ENCODE data around the gene AGK.

AGK gene

DNA sequence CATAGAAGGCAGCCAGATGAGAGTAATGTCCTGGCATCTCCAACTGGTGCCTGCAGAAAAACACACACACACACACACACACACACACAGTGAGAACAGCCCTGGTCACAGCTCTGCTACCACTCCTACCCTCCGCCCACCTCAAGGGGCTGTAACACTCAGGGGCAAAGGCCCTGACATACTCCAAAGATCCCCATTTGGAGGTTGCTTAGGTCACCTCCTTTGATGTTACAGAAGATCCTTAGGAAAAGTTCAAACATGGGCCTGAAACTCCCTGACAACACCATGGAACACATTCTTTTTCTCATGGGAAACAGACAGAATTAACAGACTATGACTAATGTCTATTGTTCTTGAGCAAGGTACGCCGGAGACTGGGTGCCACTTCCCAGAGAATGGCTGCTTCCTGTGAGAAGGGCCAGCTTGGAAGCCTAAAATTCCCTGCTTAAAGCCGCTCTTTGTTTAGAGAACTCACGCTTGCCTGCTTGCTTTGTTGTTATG is 123.0 kb downstream of the AGK start:
- peak; percentile 22; the same call in 1 of the 3 replicates for ATAC-seq
- no peak for TF ChIP-seq ZNF70 (CRISPR knock-in tag; IDR thresholded peaks at IDR 0.05)
- TF ChIP-seq, protein P1, sequence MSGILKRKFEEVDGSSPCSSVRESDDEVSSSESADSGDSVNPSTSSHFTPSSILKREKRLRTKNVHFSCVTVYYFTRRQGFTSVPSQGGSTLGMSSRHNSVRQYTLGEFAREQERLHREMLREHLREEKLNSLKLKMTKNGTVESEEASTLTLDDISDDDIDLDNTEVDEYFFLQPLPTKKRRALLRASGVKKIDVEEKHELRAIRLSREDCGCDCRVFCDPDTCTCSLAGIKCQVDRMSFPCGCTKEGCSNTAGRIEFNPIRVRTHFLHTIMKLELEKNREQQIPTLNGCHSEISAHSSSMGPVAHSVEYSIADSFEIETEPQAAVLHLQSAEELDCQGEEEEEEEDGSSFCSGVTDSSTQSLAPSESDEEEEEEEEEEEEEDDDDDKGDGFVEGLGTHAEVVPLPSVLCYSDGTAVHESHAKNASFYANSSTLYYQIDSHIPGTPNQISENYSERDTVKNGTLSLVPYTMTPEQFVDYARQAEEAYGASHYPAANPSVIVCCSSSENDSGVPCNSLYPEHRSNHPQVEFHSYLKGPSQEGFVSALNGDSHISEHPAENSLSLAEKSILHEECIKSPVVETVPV (CRISPR knock-in tag; IDR thresholded peaks at IDR 0.05) = no peak
- TF ChIP-seq RARB (CRISPR knock-in tag; IDR thresholded peaks at IDR 0.05) = no peak
- TF ChIP-seq TOX (CRISPR knock-in tag; IDR thresholded peaks at IDR 0.05; ENCODE audit: borderline replicate concordance) = no peak
- no peak for TF ChIP-seq SNAI2 (CRISPR knock-in tag; IDR thresholded peaks at IDR 0.05)
- TF ChIP-seq PPARA (CRISPR knock-in tag; IDR thresholded peaks at IDR 0.05; ENCODE audit: borderline replicate concordance) = no peak
- TF ChIP-seq TCF4 (CRISPR knock-in tag; IDR thresholded peaks at IDR 0.05; ENCODE audit: borderline replicate concordance) = no peak
- TF ChIP-seq ZFP3 (CRISPR knock-in tag; IDR thresholded peaks at IDR 0.05) = no peak
- no peak for TF ChIP-seq OSR1 (CRISPR knock-in tag; IDR thresholded peaks at IDR 0.05)
- no peak for TF ChIP-seq ESRRG (CRISPR knock-in tag; IDR thresholded peaks at IDR 0.05)

DNA sequence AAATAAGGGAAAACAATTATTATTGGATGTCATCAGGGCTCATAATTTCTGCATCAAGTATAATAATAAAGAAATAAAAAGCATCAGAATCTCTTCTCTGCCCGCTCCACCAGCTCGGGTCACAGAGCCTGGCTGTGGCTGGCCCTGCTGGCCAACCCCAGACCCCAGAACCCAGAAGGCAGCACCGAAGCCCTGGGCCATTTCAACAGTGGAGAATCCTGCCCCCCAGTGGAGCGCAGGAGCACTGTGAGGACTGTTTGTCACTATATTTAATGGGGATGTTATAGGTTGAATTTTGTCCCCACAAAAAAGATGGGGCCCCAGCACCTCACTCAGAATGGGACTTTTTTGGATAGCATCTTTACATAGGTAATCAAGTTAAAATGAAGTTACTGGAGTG is 123.5 kb downstream of the AGK start:
- no peak for TF ChIP-seq ESRRG (CRISPR knock-in tag; IDR thresholded peaks at IDR 0.05)
- TF ChIP-seq, protein P2, sequence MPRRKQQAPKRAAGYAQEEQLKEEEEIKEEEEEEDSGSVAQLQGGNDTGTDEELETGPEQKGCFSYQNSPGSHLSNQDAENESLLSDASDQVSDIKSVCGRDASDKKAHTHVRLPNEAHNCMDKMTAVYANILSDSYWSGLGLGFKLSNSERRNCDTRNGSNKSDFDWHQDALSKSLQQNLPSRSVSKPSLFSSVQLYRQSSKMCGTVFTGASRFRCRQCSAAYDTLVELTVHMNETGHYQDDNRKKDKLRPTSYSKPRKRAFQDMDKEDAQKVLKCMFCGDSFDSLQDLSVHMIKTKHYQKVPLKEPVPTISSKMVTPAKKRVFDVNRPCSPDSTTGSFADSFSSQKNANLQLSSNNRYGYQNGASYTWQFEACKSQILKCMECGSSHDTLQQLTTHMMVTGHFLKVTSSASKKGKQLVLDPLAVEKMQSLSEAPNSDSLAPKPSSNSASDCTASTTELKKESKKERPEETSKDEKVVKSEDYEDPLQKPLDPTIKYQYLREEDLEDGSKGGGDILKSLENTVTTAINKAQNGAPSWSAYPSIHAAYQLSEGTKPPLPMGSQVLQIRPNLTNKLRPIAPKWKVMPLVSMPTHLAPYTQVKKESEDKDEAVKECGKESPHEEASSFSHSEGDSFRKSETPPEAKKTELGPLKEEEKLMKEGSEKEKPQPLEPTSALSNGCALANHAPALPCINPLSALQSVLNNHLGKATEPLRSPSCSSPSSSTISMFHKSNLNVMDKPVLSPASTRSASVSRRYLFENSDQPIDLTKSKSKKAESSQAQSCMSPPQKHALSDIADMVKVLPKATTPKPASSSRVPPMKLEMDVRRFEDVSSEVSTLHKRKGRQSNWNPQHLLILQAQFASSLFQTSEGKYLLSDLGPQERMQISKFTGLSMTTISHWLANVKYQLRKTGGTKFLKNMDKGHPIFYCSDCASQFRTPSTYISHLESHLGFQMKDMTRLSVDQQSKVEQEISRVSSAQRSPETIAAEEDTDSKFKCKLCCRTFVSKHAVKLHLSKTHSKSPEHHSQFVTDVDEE (CRISPR knock-in tag; IDR thresholded peaks at IDR 0.05) = no peak
- TF ChIP-seq, protein P3, sequence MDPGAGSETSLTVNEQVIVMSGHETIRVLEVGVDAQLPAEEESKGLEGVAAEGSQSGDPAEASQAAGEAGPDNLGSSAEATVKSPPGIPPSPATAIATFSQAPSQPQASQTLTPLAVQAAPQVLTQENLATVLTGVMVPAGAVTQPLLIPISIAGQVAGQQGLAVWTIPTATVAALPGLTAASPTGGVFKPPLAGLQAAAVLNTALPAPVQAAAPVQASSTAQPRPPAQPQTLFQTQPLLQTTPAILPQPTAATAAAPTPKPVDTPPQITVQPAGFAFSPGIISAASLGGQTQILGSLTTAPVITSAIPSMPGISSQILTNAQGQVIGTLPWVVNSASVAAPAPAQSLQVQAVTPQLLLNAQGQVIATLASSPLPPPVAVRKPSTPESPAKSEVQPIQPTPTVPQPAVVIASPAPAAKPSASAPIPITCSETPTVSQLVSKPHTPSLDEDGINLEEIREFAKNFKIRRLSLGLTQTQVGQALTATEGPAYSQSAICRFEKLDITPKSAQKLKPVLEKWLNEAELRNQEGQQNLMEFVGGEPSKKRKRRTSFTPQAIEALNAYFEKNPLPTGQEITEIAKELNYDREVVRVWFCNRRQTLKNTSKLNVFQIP (CRISPR knock-in tag; IDR thresholded peaks at IDR 0.05; ENCODE audit: borderline replicate concordance, low read depth) = no peak
- TF ChIP-seq ISL1 (CRISPR knock-in tag; IDR thresholded peaks at IDR 0.05) = no peak
- TF ChIP-seq SNAI2 (CRISPR knock-in tag; IDR thresholded peaks at IDR 0.05) = no peak
- no peak for TF ChIP-seq ARNTL (CRISPR knock-in tag; IDR thresholded peaks at IDR 0.05; ENCODE audit: borderline replicate concordance, low read depth)
- TF ChIP-seq ZFP30 (CRISPR knock-in tag; IDR thresholded peaks at IDR 0.05) = no peak
- TF ChIP-seq ZNF70 (CRISPR knock-in tag; IDR thresholded peaks at IDR 0.05) = no peak
- TF ChIP-seq ZNF8 (CRISPR knock-in tag; IDR thresholded peaks at IDR 0.05) = no peak
- no peak for TF ChIP-seq PPARA (CRISPR knock-in tag; IDR thresholded peaks at IDR 0.05; ENCODE audit: borderline replicate concordance)
- no peak for TF ChIP-seq CSDC2 (CRISPR knock-in tag; IDR thresholded peaks at IDR 0.05)
- TF ChIP-seq ZNF565 (CRISPR knock-in tag; conservative IDR thresholded peaks at IDR 0.05; ENCODE audit: low read depth) = no peak
- TF ChIP-seq BACH2 (CRISPR knock-in tag; IDR thresholded peaks at IDR 0.05; ENCODE audit: borderline replicate concordance) = no peak
- TF ChIP-seq TCF4 (CRISPR knock-in tag; IDR thresholded peaks at IDR 0.05; ENCODE audit: borderline replicate concordance) = no peak
- TF ChIP-seq, protein P1 (CRISPR knock-in tag; IDR thresholded peaks at IDR 0.05) = no peak
- peak; percentile 77 for ATAC-seq

DNA sequence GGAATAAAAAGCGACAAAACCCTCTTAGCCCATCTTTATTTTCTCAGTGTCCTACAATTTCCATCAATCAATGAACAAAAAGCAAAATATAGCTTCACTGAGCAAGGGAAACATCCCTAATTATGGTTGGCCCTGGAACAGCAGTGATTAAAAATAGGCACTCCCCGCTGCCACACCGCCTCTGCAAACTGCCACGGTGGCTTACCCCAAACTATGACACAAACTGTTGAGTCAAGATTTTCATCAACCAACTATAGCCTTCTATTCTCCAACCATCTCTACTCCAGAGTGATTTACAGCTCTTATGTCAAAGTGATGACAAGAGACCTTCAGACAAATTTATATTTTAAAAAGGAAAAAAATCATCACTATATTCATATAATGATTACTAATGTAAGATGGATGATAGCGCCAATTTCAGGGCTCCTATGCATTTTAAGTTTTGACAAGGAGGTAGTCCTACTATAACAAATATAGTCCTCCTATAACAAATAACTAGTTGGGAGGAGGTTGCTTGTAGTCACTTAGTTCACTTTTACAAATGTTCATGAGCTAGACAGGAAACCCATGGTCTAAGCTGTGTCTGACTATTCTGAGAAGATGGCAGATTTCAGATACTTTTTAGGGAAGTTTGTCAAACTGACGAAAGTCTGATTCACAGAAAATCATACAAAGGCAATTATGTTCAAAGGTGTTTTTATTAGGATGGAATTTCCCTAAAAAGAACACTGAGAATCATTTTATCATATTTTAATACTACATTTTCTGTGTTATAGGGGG is 124.4 kb downstream of the AGK start:
- ATAC-seq = no peak
- no peak for TF ChIP-seq ESRRG (CRISPR knock-in tag; IDR thresholded peaks at IDR 0.05)
- no peak for TF ChIP-seq ZFP3 (CRISPR knock-in tag; IDR thresholded peaks at IDR 0.05)
- TF ChIP-seq ZNF8 (CRISPR knock-in tag; IDR thresholded peaks at IDR 0.05) = no peak

DNA sequence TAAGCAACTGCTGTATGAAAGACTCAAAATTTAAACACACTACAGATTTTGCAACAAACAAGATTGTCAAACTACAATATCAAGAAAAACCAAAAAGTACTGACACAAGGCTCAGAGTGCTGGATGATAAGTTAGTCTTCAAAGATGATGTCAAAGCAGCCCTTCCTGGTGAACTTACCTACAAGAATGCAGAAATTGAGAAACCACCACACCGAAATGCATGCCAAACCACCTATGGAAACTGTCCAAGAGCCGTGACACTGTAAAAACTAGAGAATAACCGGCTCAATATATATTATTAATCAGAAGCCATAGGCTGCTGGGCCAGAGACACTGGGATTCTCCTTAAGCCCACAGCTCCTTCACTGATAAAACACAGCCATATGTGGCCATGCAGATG is 125.4 kb downstream of the AGK start:
- TF ChIP-seq ZFP3 (CRISPR knock-in tag; IDR thresholded peaks at IDR 0.05) (no peak), ZFP30 (CRISPR knock-in tag; IDR thresholded peaks at IDR 0.05) (no peak), GLIS3 (CRISPR knock-in tag; IDR thresholded peaks at IDR 0.05) (no peak), ZNF565 (CRISPR knock-in tag; conservative IDR thresholded peaks at IDR 0.05; ENCODE audit: low read depth) (no peak), RARB (CRISPR knock-in tag; IDR thresholded peaks at IDR 0.05) (no peak), ZC3H10 (CRISPR knock-in tag; IDR thresholded peaks at IDR 0.05) (no peak), CSDC2 (CRISPR knock-in tag; IDR thresholded peaks at IDR 0.05) (no peak)
- TF ChIP-seq, protein P4, sequence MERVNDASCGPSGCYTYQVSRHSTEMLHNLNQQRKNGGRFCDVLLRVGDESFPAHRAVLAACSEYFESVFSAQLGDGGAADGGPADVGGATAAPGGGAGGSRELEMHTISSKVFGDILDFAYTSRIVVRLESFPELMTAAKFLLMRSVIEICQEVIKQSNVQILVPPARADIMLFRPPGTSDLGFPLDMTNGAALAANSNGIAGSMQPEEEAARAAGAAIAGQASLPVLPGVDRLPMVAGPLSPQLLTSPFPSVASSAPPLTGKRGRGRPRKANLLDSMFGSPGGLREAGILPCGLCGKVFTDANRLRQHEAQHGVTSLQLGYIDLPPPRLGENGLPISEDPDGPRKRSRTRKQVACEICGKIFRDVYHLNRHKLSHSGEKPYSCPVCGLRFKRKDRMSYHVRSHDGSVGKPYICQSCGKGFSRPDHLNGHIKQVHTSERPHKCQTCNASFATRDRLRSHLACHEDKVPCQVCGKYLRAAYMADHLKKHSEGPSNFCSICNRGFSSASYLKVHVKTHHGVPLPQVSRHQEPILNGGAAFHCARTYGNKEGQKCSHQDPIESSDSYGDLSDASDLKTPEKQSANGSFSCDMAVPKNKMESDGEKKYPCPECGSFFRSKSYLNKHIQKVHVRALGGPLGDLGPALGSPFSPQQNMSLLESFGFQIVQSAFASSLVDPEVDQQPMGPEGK (CRISPR knock-in tag; IDR thresholded peaks at IDR 0.05; ENCODE audit: borderline replicate concordance) = no peak
- TF ChIP-seq, protein P1 (CRISPR knock-in tag; IDR thresholded peaks at IDR 0.05) = no peak
- no peak for ATAC-seq

Data from SK-N-SH treated with all-trans-retinoic acid at 6 μM for 48 hours (cell line).